Epithelial cell of esophagus (primary cell): Measurements from ENCODE around the gene RAB5A.

Experiments
- DNase-seq: peaks from one replicate; pipeline ENCODE4 v3.0.0; 2010; ENCODE audit warnings: low read depth
- H3K4me3 ChIP-seq: 2 replicates; pipeline ENCODE4 v1.5.1; 2011; ENCODE audit warnings: mild to moderate bottlenecking, low read length, control low read depth
- TF ChIP-seq, protein P1 (sequence below): IDR thresholded peaks from 2 replicates; pipeline ENCODE4 v1.5.1; 2011; ENCODE audit warnings: low read depth, mild to moderate bottlenecking, low read length, control low read depth, inconsistent platforms; ENCODE audit not compliant: insufficient read depth; ENCODE audit errors: missing control alignments

The RAB5A gene

DNA sequence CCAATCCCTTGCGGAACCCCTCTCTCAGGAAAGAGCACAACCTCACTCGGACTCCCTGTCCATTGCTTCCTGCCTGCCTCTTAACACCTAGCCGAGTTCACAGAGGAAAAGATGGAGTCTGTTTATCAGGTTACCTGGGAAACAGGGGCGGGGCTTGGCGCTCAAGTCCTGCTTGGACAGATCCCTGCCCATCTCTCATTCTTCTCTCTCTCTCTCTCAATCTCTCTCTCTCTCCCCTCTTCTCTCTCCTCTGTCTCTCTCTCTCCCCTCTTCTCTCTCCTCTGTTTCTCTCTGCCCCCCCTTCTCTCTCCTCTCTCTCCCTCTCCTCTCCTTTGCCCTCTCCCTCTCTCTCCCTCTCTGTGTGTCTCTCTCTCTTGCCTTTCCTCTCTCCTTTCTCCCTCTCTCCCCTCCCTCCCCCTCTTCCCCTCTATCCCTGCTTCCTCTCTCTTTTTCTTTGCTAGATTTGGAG lies 12.8 kb upstream of the RAB5A start, which contains the start of gene EFHB:
Gene EFHB, minus strand, starts transcription at position 120 of the 469 bp plus-strand sequence. CDS start 199 bp downstream, outside the sequence.
- no peak within 1 kb of the TSS for H3K4me3 ChIP-seq
- DNase-seq: peak; percentile 82
- TF ChIP-seq, protein P1, sequence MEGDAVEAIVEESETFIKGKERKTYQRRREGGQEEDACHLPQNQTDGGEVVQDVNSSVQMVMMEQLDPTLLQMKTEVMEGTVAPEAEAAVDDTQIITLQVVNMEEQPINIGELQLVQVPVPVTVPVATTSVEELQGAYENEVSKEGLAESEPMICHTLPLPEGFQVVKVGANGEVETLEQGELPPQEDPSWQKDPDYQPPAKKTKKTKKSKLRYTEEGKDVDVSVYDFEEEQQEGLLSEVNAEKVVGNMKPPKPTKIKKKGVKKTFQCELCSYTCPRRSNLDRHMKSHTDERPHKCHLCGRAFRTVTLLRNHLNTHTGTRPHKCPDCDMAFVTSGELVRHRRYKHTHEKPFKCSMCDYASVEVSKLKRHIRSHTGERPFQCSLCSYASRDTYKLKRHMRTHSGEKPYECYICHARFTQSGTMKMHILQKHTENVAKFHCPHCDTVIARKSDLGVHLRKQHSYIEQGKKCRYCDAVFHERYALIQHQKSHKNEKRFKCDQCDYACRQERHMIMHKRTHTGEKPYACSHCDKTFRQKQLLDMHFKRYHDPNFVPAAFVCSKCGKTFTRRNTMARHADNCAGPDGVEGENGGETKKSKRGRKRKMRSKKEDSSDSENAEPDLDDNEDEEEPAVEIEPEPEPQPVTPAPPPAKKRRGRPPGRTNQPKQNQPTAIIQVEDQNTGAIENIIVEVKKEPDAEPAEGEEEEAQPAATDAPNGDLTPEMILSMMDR: no peak

DNA sequence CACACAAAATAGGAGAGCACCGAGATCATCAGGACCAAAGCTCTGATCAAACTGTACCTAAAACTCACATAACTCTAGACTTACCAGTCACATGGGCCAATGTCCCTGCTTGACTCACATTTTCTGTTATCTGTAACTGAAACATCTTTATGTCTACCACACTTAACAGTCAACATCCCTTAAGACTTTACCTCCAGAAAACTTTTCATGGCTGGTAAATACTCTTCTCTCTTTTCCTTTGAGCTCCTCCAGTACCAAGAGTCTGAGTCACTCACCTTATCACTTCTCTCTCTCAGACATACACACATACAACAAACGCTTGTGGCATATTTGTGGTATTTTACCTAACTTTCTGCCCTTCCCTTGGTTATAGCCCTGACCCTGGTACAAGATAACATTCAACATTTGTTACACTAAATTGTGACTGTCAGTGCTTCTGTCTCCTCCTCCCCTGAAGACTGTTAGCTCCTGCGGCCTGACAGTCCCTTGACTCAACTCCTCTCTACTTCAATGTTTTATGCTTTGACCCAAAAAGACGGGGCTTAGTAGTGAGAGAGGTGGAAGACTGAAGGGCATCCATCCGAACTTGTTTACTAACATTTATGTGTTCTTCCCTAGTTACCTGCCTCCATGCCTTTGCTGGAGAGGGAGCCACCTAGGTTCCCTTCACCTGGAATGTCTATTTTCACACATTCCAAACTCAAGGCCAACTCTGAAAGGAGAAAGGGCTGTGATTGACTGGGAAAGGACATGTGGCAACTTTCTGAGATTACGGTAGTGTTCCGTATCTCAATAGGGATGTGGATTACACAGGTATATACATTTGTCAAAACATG lies 9.2 kb upstream of the RAB5A start:
- H3K4me3 ChIP-seq: no peak overlapping the region
- TF ChIP-seq, protein P1: no peak
- peak; percentile 2 for DNase-seq

DNA sequence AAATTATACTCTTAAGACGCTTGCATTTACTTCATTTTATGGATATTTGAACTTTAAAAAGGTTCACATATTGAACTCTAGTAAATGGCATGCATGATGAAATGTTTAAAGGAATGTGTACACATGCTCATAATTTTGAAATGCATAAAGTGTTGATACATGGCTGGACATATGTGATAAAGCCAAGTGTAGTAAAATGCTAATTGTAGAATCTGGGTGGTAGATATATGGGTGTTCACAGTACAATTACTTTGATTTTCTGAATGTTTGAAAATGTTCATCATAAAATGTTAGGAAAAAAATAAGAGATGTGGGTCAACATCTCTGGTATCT lies 8.6 kb upstream of the RAB5A start:
- no peak for DNase-seq
- TF ChIP-seq, protein P1: no peak
- no peak overlapping the region for H3K4me3 ChIP-seq

DNA sequence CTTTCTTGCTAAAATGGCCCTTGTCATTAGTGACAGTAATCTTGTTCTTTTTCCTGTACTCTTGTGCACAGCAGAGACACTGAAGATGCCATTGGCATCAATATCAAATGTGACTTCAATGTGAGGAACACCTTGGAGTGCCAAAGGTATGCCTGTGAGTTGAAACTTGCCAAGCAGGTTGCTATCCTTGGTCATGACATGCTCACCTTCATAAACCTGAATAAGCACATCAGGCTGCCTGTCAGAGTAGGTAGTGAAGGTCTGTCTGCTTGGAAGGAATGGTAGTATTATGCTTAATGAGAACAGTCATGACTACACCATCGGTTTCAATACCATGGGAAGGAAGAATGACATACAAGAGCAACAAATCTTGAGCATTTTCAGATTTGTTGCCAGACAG lies 6.3 kb upstream of the RAB5A start:
- DNase-seq: peak; percentile 78
- TF ChIP-seq, protein P1: no peak
- H3K4me3 ChIP-seq: no peak overlapping the region

DNA sequence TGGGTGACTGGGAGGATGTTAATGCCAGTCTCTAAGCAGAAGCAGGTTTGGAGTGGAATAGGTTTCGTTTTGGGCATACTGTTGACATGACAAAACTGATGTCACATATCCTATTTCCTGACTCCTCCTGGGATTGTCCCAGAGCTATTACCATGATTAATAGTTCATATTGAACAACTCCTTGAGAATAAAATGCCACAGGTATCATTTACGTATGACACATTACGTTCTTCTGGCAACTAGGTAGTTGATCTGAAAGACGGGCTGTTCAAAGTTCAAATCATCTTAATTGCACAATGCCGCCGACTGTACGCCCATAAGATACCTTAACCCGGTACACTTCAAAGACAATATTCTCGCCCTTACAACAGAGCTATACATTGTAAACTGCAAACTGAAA lies 1.4 kb upstream of the RAB5A start:
- no peak overlapping the region for H3K4me3 ChIP-seq
- TF ChIP-seq, protein P1: no peak
- no peak for DNase-seq

DNA sequence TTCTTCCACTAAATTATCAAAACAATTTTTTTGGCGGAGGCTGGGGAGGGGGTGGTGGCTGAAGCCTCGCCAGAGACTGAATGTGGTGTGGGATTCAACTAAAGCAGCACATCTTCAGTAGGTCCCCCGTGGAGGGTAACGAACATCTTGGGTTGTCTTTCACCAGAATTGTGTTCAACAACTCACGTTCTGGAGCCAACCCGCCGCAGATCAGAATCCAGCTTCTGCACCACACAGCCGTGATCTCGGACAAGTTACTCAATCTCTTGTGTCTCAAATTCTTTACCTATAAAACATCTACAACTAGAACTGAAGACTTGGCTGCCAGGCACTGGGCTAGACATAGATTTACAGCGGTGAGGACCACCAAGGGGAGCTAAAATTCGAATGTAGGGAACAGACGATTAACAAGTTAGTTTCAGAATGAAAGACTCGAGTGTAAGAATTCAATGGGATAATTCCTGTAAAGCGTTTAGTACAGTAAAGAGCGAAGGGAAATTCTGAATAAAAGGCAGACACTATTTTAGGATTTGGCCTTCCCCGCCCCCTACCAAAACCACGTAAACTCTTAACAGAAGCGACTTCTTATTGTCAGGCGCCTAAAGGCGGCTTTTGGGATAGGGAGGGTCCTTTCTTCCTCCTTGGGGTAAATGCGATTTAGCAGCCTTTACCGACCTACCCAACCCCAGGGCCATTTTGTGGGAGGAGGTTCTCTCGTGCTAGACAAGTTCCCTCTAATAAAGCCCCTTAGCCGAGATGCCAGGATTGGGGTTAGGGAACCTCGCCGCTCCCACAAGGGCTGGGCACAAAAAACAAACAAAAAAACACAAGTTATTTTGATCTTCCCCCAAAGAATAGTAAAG lies 697 bp upstream of the RAB5A start:
- TF ChIP-seq, protein P1: no peak
- no peak for DNase-seq
- peak overlapping the region; percentile 81 for H3K4me3 ChIP-seq
